Measurements from ENCODE around the gene CASP14. TPM values are rescaled to one million over a fixed set of nuclear protein-coding genes. Genes with fewer than 3 reads are reported as not detected.
"Not testable (repeated sequence)": the region's sequence is repeated elsewhere in the genome, so short reads cannot be mapped to it uniquely, and the experiment has no call there.

The CASP14 gene
- total RNA-seq, 2 experiments from 2014 or later: not detected

GRCh38 chr19:15097980-15098379 is 48.7 kb downstream of the CASP14 start:
- DNase-seq, H3K9me3 Mint-ChIP-seq, H3K4me3 Mint-ChIP-seq, H3K36me3 Mint-ChIP-seq, H3K27me3 Mint-ChIP-seq, H3K4me1 Mint-ChIP-seq, H3K27ac Mint-ChIP-seq: not testable (repeated sequence)

DNA sequence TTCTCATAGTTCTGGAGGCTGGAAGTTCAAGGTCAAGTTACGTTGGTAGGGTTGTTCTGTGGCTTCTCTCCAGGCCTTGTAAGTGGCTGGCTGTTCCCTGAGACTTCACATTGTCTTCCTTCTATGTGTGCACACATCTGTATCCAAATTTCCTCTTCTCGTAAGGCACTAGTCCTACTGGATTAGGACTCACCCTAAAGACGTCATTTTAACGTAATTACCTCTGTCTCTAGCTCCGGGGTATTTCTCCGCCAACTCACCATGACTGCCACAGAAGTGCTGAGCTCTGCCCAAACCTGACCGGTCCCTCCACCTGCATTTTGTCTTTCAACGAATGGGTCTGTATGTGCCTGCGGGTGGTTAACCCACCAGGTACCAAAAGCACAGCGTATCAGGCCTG is 49.2 kb downstream of the CASP14 start:
- H3K4me3 Mint-ChIP-seq: no peak overlapping the region
- H3K9me3 Mint-ChIP-seq: peaks cover 8% of the 10 kb centered on the region
- peaks cover 5% of the 10 kb centered on the region for H3K36me3 Mint-ChIP-seq
- no peak overlapping the region for H3K27ac Mint-ChIP-seq
- H3K4me1 Mint-ChIP-seq: no peaks in the 10 kb centered on the region
- DNase-seq: no peak
- no peaks in the 10 kb centered on the region for H3K27me3 Mint-ChIP-seq

DNA sequence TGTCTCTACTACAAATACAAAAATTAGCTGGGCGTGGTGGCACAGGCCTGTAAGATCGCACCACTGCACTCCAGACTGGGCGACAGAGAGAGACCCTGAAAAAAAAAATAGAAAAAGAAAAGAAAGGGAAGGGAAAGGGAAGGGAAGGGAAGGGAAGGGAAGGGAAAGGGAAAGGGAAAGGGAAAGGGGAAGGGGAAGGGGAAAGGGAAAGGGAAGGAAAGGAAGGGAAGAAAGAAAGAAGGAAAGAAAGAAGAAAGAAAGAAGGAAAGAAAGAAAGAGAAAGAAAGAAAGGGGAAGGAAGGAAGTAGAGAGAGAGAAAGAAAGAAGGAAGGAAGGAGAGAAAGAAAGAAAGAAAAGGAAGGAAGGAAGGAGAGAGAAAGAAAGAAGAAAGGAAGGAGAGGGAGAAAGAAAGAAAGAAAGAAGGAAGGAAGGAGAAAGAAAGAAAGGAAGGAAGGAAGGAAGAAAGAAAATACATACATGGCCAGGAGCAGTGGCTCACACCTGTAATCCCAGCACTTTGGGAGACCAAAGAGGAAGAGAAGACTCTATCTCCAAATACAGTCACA is 49.8 kb downstream of the CASP14 start:
- H3K36me3 Mint-ChIP-seq: peaks cover 6% of the 10 kb centered on the region
- H3K4me3 Mint-ChIP-seq: no peak overlapping the region

GRCh38 chr19:15101479-15102082 is 52.3 kb downstream of the CASP14 start:
- Mint-ChIP-seq H3K27ac (no peak overlapping the region), H3K27me3 (peaks cover 1% of the 10 kb centered on the region), H3K4me1 (peaks cover under 1% of the 10 kb centered on the region), H3K9me3 (peaks cover 21% of the 10 kb centered on the region), H3K36me3 (peaks cover 9% of the 10 kb centered on the region), H3K4me3 (no peak overlapping the region)
- peak; percentile 48 for DNase-seq

More for the DNA sequence above, 49.8 kb downstream of the CASP14 start:
- H3K27me3 Mint-ChIP-seq: no peaks in the 10 kb centered on the region
- H3K9me3 Mint-ChIP-seq: peaks cover 11% of the 10 kb centered on the region
- no peaks in the 10 kb centered on the region for H3K4me1 Mint-ChIP-seq
- no peak for DNase-seq
- H3K27ac Mint-ChIP-seq: no peak overlapping the region

DNA sequence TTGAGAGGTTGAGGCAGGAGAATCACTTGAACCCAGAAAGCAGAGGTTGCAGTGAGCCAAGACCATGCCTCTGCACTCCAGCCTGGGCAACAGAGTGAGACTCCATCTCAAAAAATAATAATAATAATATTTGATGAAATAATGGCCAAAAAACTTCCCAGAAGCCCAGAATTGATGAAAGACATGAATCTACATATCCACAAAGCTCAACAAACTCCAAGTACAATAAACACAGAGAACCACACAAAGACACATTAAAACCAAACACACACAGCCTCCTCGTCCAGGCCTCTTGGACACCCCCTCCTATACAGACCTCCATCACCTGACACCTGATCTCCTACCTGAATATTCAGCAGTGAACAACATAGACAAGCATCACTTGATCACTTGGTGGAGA is 54.7 kb downstream of the CASP14 start:
- H3K36me3 Mint-ChIP-seq: peaks cover 9% of the 10 kb centered on the region
- DNase-seq: no peak
- H3K4me3 Mint-ChIP-seq: no peak overlapping the region
- H3K9me3 Mint-ChIP-seq: peaks cover 21% of the 10 kb centered on the region
- H3K27me3 Mint-ChIP-seq: peaks cover 5% of the 10 kb centered on the region
- H3K27ac Mint-ChIP-seq: no peak overlapping the region
- H3K4me1 Mint-ChIP-seq: peaks cover 10% of the 10 kb centered on the region

GRCh38 chr19:15104411-15104810 is 55.1 kb downstream of the CASP14 start:
- peaks cover 21% of the 10 kb centered on the region for H3K9me3 Mint-ChIP-seq
- H3K36me3 Mint-ChIP-seq: peaks cover 9% of the 10 kb centered on the region
- no peak overlapping the region for H3K27ac Mint-ChIP-seq
- peaks cover 10% of the 10 kb centered on the region for H3K4me1 Mint-ChIP-seq
- peaks cover 5% of the 10 kb centered on the region for H3K27me3 Mint-ChIP-seq
- no peak overlapping the region for H3K4me3 Mint-ChIP-seq
- no peak for DNase-seq

DNA sequence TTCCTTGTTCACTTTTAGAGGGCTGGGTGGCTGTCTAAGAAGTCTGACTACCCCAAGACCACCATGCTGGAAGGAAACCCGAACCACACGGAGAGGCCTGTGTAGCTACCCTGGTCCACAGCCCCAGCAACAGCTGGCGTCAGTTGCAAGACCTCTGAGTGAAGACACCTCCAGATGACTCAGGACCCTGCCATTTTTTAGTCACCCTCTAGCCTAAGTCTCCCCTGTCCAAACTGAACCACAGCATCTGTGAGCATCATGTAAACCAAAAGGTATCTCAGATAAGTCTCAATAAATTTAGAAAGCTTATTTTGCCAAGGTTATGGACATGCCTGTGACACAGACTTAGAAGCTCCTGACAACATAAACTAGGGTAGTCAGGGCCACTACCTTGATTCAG is 55.8 kb downstream of the CASP14 start:
- H3K4me3 Mint-ChIP-seq: no peak overlapping the region
- peaks cover 9% of the 10 kb centered on the region for H3K36me3 Mint-ChIP-seq
- peaks cover 10% of the 10 kb centered on the region for H3K4me1 Mint-ChIP-seq
- H3K27me3 Mint-ChIP-seq: peaks cover 5% of the 10 kb centered on the region
- H3K27ac Mint-ChIP-seq: no peak overlapping the region
- DNase-seq: no peak
- peaks cover 21% of the 10 kb centered on the region for H3K9me3 Mint-ChIP-seq

GRCh38 chr19:15107061-15108010 is 58.1 kb downstream of the CASP14 start, which contains the start of gene SYDE1:
Gene SYDE1 (plus strand): TSS chr19:15107401. CDS start chr19:15107434, 33 bp downstream.
- peak within 1 kb of the TSS; percentile 38 for H3K27ac Mint-ChIP-seq
- peaks cover 18% of the 10 kb centered on the region for H3K9me3 Mint-ChIP-seq
- peaks cover 10% of the 10 kb centered on the region for H3K4me1 Mint-ChIP-seq
- peak within 1 kb of the TSS; percentile 70 for H3K4me3 Mint-ChIP-seq
- H3K27me3 Mint-ChIP-seq: peaks cover 5% of the 10 kb centered on the region
- DNase-seq: peak; percentile 65
- peaks cover 6% of the 10 kb centered on the region for H3K36me3 Mint-ChIP-seq

Other genes with a start within 250 kb of the CASP14 start
- gene OR7A5, start 214.3 kb upstream of the CASP14 start, total RNA-seq: not detected
- not detected for gene OR7C1, start 214.3 kb upstream of the CASP14 start, total RNA-seq
- not detected for gene OR7A10, start 200.6 kb upstream of the CASP14 start, total RNA-seq
- not detected for gene OR7A17, start 163.3 kb upstream of the CASP14 start, total RNA-seq
- gene OR7C2, start 108.0 kb upstream of the CASP14 start, total RNA-seq: not detected
- gene SLC1A6, start 69.6 kb upstream of the CASP14 start, total RNA-seq: not detected
- gene OR1I1, start 32.7 kb downstream of the CASP14 start, total RNA-seq: not detected
- 1 to 10 TPM; 1.6 to 2.4 TPM for gene SYDE1, start 57.9 kb downstream of the CASP14 start, total RNA-seq
- under 1 TPM in 1 of 2 experiments, not detected in 1; 0.12 TPM for gene NOTCH3, start 151.5 kb downstream of the CASP14 start, total RNA-seq
- not detected for gene EPHX3, start 183.0 kb downstream of the CASP14 start, total RNA-seq